CD14-positive monocyte (primary cell): Measurements from ENCODE around the gene SPAG5. TPM values are rescaled to one million over a fixed set of nuclear protein-coding genes. Genes with fewer than 3 reads are reported as not detected.

ENCODE experiments used
- DNase-seq, 3 donors: peaks; one replicate each; pipeline ENCODE4 v3.0.0-alpha.2; 2011 to 2022
- H2AFZ ChIP-seq: 2 replicates; pipeline ENCODE4 v1.6.0; 2012; ENCODE audit warnings: mild to moderate bottlenecking, low read depth, low read length, inconsistent platforms; ENCODE audit not compliant: insufficient read depth, poor library complexity, severe bottlenecking
- H3K27ac ChIP-seq, 2 donors: 1 replicate in 1 of 2; 2 replicates in 1 of 2; pipeline ENCODE4 v1.5.1; 2012 to 2013; ENCODE audit warnings: low read length in 2 of 2, control low read depth in 1 of 2, inconsistent platforms in 1 of 2, low read depth in 1 of 2, mild to moderate bottlenecking in 1 of 2
- H3K27me3 ChIP-seq, 2 donors: one replicate each; pipeline versions ENCODE4 v1.6.0 to v1.6.1; 2011 to 2013; ENCODE audit warnings: low read length in 2 of 2; ENCODE audit not compliant: control insufficient read depth in 2 of 2, insufficient read depth in 2 of 2
- H3K36me3 ChIP-seq, 2 donors: replicated peaks in 1 of 2; 1 replicate in 1 of 2; 2 replicates in 1 of 2; pipeline versions ENCODE4 v1.5.1 to v1.6.1; 2012 to 2013; ENCODE audit warnings: low read length in 2 of 2, control low read depth in 1 of 2, inconsistent platforms in 1 of 2, mild to moderate bottlenecking in 1 of 2; ENCODE audit not compliant: insufficient read depth in 2 of 2, control insufficient read depth in 1 of 2
- H3K4me1 ChIP-seq, 2 donors: 1 replicate in 1 of 2; 2 replicates in 1 of 2; pipeline versions ENCODE4 v1.5.1 to v1.6.1; 2012 to 2013; ENCODE audit warnings: low read length in 2 of 2, control low read depth in 1 of 2, inconsistent platforms in 1 of 2, mild to moderate bottlenecking in 1 of 2, moderate library complexity in 1 of 2; ENCODE audit not compliant: insufficient read depth in 2 of 2, control insufficient read depth in 1 of 2
- H3K4me2 ChIP-seq: replicated peaks from 2 replicates; pipeline ENCODE3; 2012; ENCODE audit warnings: low read length, moderate library complexity, mild to moderate bottlenecking; ENCODE audit not compliant: poor library complexity, severe bottlenecking; ENCODE audit errors: extremely low read depth
- H3K4me3 ChIP-seq, 3 experiments: fragments of 200-600 bp in 1 of 3; sonication (generic) in 1 of 3; replicated peaks in 1 of 3; 1 replicate in 2 of 3; 2 replicates in 1 of 3; pipeline ENCODE4 v1.5.1; 2011 to 2013; ENCODE audit warnings: low read length in 3 of 3, mild to moderate bottlenecking in 3 of 3, control low read depth in 2 of 3, low read depth in 2 of 3, inconsistent platforms in 1 of 3, moderate library complexity in 1 of 3
- H3K79me2 ChIP-seq: 2 replicates; pipeline ENCODE4 v1.6.0; 2012; ENCODE audit warnings: mild to moderate bottlenecking, control low read depth, inconsistent platforms, low read length, moderate library complexity; ENCODE audit not compliant: insufficient read depth
- H3K9ac ChIP-seq: 2 replicates; pipeline ENCODE4 v1.6.0; 2017; ENCODE audit warnings: low read length, mild to moderate bottlenecking; ENCODE audit not compliant: insufficient read depth, poor library complexity, severe bottlenecking
- H3K9me3 ChIP-seq, 2 donors: replicated peaks in 1 of 2; 1 replicate in 1 of 2; 2 replicates in 1 of 2; pipeline versions ENCODE4 v1.5.1 to v1.6.1; 2012 to 2013; ENCODE audit warnings: low read length in 2 of 2, control low read depth in 1 of 2; ENCODE audit not compliant: control insufficient read depth in 1 of 2, insufficient read depth in 1 of 2
- H4K20me1 ChIP-seq: 2 replicates; pipeline ENCODE4 v1.6.0; 2012; ENCODE audit warnings: mild to moderate bottlenecking, low read length, control low read depth, moderate library complexity; ENCODE audit not compliant: insufficient read depth
- H3K27ac Mint-ChIP-seq, 7 donors: one replicate each; pipeline ENCODE4 v1.8.0; 2020; ENCODE audit warnings: mild to moderate bottlenecking in 7 of 7, mixed read lengths in 7 of 7, moderate library complexity in 6 of 7, inconsistent platforms in 2 of 7
- H3K27me3 Mint-ChIP-seq, 3 donors: one replicate each; pipeline ENCODE4 v1.8.0; 2021 to 2022; ENCODE audit warnings: low read depth in 3 of 3, mild to moderate bottlenecking in 3 of 3, mixed read lengths in 3 of 3, moderate library complexity in 3 of 3, inconsistent platforms in 1 of 3
- H3K36me3 Mint-ChIP-seq, 2 donors: one replicate each; pipeline ENCODE4 v1.8.0; 2020; ENCODE audit warnings: mixed read lengths in 2 of 2, inconsistent platforms in 1 of 2, mild to moderate bottlenecking in 1 of 2
- H3K4me1 Mint-ChIP-seq: one replicate; pipeline ENCODE4 v1.8.0; 2020; ENCODE audit warnings: mild to moderate bottlenecking, mixed read lengths
- H3K4me3 Mint-ChIP-seq, 2 donors: one replicate each; pipeline ENCODE4 v1.8.0; 2020; ENCODE audit warnings: mild to moderate bottlenecking in 2 of 2, mixed read lengths in 2 of 2, moderate library complexity in 1 of 2
- H3K9me3 Mint-ChIP-seq, 7 donors: one replicate each; pipeline ENCODE4 v1.8.0; 2020 to 2022; ENCODE audit warnings: mixed read lengths in 7 of 7, mild to moderate bottlenecking in 6 of 7, moderate library complexity in 6 of 7, inconsistent platforms in 2 of 7
- WGBS: methylation state at CpG from one replicate; pipeline ENCODE4 v1.1.5; 2013; ENCODE audit warnings: missing lambda C conversion rate; ENCODE audit not compliant: insufficient coverage; 5-methylcytosine and 5-hydroxymethylcytosine counted together
- intact Hi-C, 2 donors: fragments of 100-400 bp; cut with micrococcal nuclease; formaldehyde crosslinking; loops; one replicate each; pipeline versions ENCODE4 v1.15.0 to v1.15.1; 2023
- polyA plus RNA-seq, 3 donors: library from polyadenylated mRNA; depleted of rRNA in 1 of 3; unstranded in 2 of 3; stranded (reverse) in 1 of 3; fragments of 300-500 nt in 2 of 3; fragments of >200 nt in 1 of 3; fragmentation: Illumina TruSeq in 2 of 3; gene quantifications; 1 replicate in 2 of 3; 2 replicates in 1 of 3; pipeline ENCODE4 v1.2.3, GENCODE V29; 2012 to 2021
- TF ChIP-seq, protein P1 (sequence below): fragments of 200-600 bp; IDR thresholded peaks from one replicate; pipeline ENCODE4 v1.8.0; 2022; ENCODE audit warnings: antibody characterized with exemption, mild to moderate bottlenecking

SPAG5 gene
- polyA plus RNA-seq, 3 donors, result 7.7 TPM; not detected in 2

DNA sequence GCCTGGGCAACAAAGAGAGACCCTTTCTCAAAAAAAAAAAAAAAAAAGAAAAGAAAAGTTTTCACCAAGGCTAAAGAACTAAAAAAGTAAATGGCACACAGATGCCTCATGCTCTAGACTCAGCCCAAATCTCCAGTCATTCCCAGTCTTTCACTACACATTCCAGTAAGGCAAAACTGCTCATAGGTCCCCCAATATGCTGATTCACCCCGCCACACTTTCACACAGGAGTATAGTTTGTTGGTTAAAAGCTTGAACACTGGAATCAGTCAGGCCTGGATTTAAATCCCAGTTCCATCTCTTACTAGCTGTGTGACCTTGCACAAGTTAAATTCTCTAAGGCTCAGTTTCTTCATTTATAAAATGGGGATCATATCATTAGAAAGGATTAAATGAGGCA is 29.4 kb downstream of the SPAG5 start:
- no peak for DNase-seq
- Histone ChIP-seq H4K20me1 (peaks cover 26% of the 10 kb centered on the region), H3K9ac (no peak overlapping the region), H3K4me3 (no peak overlapping the region), H3K27me3 (no peaks in the 10 kb centered on the region), H3K27ac (no peak overlapping the region), H3K4me2 (no peak overlapping the region), H2AFZ (no peak overlapping the region), H3K36me3 (no peaks in the 10 kb centered on the region), H3K9me3 (no peaks in the 10 kb centered on the region), H3K4me1 (peaks cover 34 to 49% of the 10 kb centered on the region in 2 donors), H3K79me2 (peaks cover 59% of the 10 kb centered on the region)
- no peaks in the 10 kb centered on the region for H3K9me3 Mint-ChIP-seq
- TF ChIP-seq, protein P1, sequence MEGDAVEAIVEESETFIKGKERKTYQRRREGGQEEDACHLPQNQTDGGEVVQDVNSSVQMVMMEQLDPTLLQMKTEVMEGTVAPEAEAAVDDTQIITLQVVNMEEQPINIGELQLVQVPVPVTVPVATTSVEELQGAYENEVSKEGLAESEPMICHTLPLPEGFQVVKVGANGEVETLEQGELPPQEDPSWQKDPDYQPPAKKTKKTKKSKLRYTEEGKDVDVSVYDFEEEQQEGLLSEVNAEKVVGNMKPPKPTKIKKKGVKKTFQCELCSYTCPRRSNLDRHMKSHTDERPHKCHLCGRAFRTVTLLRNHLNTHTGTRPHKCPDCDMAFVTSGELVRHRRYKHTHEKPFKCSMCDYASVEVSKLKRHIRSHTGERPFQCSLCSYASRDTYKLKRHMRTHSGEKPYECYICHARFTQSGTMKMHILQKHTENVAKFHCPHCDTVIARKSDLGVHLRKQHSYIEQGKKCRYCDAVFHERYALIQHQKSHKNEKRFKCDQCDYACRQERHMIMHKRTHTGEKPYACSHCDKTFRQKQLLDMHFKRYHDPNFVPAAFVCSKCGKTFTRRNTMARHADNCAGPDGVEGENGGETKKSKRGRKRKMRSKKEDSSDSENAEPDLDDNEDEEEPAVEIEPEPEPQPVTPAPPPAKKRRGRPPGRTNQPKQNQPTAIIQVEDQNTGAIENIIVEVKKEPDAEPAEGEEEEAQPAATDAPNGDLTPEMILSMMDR, result no peak
- H3K27ac Mint-ChIP-seq, result peak overlapping the region in 1 of 7 donors; percentile 4
- WGBS, result no CpG with 5 or more reads among the region's 1 CpG
- H3K27me3 Mint-ChIP-seq, result peaks cover 0 to 2% (median 0%) of the 10 kb centered on the region in 3 donors
- intact Hi-C loops, result no loop called here
- no peak overlapping the region for H3K4me3 Mint-ChIP-seq
- peaks cover 10 to 15% of the 10 kb centered on the region in 2 donors for H3K36me3 Mint-ChIP-seq
- H3K4me1 Mint-ChIP-seq, result peaks cover 44% of the 10 kb centered on the region

DNA sequence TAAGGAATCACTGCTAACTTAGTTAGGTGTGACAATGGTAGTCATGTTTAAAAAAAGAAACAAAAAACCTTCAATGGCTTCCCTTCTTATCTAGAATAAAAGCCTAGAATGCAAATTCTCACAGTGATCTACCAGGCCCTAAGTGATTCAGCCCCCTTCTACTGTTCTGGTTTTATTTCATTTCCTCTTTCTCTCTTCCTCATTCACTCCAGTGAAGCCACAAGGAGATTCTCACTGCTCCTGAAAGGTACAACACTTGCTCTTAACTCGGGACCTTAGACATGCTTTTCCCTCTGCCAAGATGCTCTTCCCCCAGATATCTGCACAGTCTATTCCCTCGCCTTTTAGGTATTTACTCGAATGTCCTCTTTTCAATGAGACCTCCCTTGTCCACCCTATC is 31.2 kb downstream of the SPAG5 start:
- Histone ChIP-seq H3K4me2 (no peak overlapping the region), H3K27ac (peak overlapping the region in 1 of 2 donors; percentile 27), H2AFZ (no peak overlapping the region), H3K79me2 (peaks cover 64% of the 10 kb centered on the region), H3K4me3 (no peak overlapping the region), H3K4me1 (peaks cover 34 to 49% of the 10 kb centered on the region in 2 donors), H3K9me3 (no peaks in the 10 kb centered on the region), H4K20me1 (peaks cover 34% of the 10 kb centered on the region), H3K9ac (no peak overlapping the region), H3K27me3 (no peaks in the 10 kb centered on the region), H3K36me3 (peaks cover 15 to 16% of the 10 kb centered on the region in 2 donors)
- peaks cover 42% of the 10 kb centered on the region for H3K4me1 Mint-ChIP-seq
- H3K9me3 Mint-ChIP-seq, result peaks cover 0 to 2% (median 0%) of the 10 kb centered on the region in 7 donors
- H3K27me3 Mint-ChIP-seq, result no peaks in the 10 kb centered on the region
- DNase-seq, result peak; percentile 49 to 76 (median 73)
- H3K4me3 Mint-ChIP-seq, result peak overlapping the region; percentile 42 to 44
- intact Hi-C loops, result no loop called here
- peaks cover 23 to 32% of the 10 kb centered on the region in 2 donors for H3K36me3 Mint-ChIP-seq
- TF ChIP-seq, protein P1, result no peak
- H3K27ac Mint-ChIP-seq, result peak overlapping the region; percentile 46 to 91 (median 84)
- WGBS, result 0% methylated on average over 1 of the region's 3 CpGs
